GM19328 (cell line): ENCODE measurements around the gene PTPN5.
"Not testable (repeated sequence)": the region's sequence is repeated elsewhere in the genome, so short reads cannot be mapped to it uniquely, and the experiment has no call there.

ENCODE experiments used
- ATAC-seq: cut with Tn5 transposase; IDR thresholded peaks from one replicate; pipeline ENCODE4 v1.9.1; 2021; ENCODE audit warnings: mild to moderate bottlenecking, moderate library complexity; ENCODE audit not compliant: unreplicated experiment

Gene PTPN5

DNA sequence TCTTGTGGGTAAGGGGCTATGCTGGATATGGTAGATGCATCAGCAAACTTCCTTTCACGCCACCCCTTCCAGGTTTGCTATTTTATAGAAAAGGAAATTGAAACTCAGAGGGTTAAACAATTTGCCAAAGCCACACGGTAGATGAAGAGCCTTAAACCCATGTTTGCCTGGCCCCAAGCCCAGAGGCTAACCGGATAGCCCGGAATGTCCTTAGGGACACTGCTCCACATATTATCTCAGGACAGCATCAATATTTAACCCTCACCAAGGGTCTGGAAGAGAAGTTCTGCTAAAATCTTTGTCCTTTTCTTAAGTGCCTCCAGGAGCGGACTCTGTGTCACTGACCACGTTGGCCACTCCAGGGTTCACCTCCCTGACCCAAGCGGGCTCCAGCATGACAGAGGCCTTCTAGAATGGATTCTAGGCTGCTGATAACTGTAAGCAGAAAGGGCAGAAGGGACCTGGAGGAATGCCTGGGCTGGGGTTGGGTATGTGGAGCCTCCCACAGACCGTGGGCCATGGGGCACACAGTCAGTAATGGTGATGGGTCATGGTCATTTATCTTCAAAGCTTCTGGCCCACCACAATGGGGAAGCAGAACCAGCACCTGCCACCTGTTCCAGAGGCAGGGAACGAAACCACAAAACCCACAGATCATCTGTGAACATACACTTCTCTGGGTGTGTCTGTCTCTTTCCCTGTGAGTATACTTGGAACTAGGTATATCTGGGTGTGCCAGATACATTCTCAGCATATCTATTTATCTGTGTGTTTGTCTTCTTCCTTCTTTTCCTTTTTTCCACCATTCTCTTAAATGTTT is 98.4 kb downstream of the PTPN5 start:
- no peak for ATAC-seq

- ATAC-seq, result not testable (repeated sequence)
Observed at GRCh38 chr11:18691467-18692140, 100.0 kb downstream of the PTPN5 start.

DNA sequence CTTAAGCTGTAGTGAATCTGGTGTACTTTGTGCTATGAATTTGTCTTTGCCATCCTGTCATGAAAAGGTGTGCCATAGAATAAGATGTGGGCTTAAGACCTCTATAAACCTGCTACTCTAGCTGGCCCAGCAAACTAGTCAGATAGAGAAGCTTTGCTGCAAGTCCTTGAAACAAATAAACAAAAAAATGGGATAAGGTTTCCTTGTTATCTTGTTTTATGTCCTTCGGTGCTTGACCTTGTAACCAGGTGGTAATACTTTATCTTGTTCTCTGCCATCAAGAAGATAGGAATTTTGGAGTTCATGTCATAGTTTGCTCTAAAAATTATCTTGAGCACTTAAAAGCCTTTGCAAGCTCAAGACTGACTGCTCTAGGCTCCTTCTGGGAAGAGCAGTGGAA is 107.3 kb downstream of the PTPN5 start:
- ATAC-seq, result no peak

GRCh38 chr11:18682466-18682865 is 109.1 kb downstream of the PTPN5 start:
- ATAC-seq, result no peak

- ATAC-seq, result not testable (repeated sequence)
Observed at GRCh38 chr11:18681949-18682348, 109.6 kb downstream of the PTPN5 start.
